ENCODE measurements around the gene PDLIM7.

The PDLIM7 gene

GRCh38 chr5:177472460-177473442 is 24.7 kb downstream of the PDLIM7 start:
- DNase-seq = peak; percentile 50

- DNase-seq = no peak
Observed at GRCh38 chr5:177471610-177472356, 25.6 kb downstream of the PDLIM7 start.

- no peak for DNase-seq
Observed at GRCh38 chr5:177470759-177471536, 26.5 kb downstream of the PDLIM7 start.

GRCh38 chr5:177469750-177470525 is 27.5 kb downstream of the PDLIM7 start:
- no peak for DNase-seq

- no peak for DNase-seq
Observed at GRCh38 chr5:177468685-177469628, 28.4 kb downstream of the PDLIM7 start.

GRCh38 chr5:177468329-177468684 is 29.1 kb downstream of the PDLIM7 start:
- DNase-seq = no peak

GRCh38 chr5:177467436-177467835 is 30.0 kb downstream of the PDLIM7 start:
- no peak for DNase-seq

GRCh38 chr5:177466861-177467260 is 30.5 kb downstream of the PDLIM7 start:
- no peak for DNase-seq

GRCh38 chr5:177465044-177465443 is 32.4 kb downstream of the PDLIM7 start:
- DNase-seq = no peak

- DNase-seq = no peak
Observed at GRCh38 chr5:177462021-177462670, 35.3 kb downstream of the PDLIM7 start.

- no peak for DNase-seq
Observed at GRCh38 chr5:177459819-177460628, 37.4 kb downstream of the PDLIM7 start.

- DNase-seq = no peak
Observed at GRCh38 chr5:177459357-177459756, 38.0 kb downstream of the PDLIM7 start.

- DNase-seq = no peak
Observed at GRCh38 chr5:177458912-177459350, 38.5 kb downstream of the PDLIM7 start.

- no peak for DNase-seq
Observed at GRCh38 chr5:177457852-177458681, 39.3 kb downstream of the PDLIM7 start.

GRCh38 chr5:177456976-177457851 is 40.2 kb downstream of the PDLIM7 start:
- DNase-seq = no peak

- DNase-seq = no peak
Observed at GRCh38 chr5:177456591-177456964, 40.8 kb downstream of the PDLIM7 start.
